Thyroid gland (tissue), 4 donors: ENCODE measurements around the gene AKT1S1. TPM values are rescaled to one million over a fixed set of nuclear protein-coding genes. Genes with fewer than 3 reads are reported as not detected.

Source experiments
- DNase-seq, 2 donors: peaks; one replicate each; pipeline ENCODE4 v3.0.0-alpha.2; 2019
- H3K27ac ChIP-seq, 3 donors: fragments of 200-600 bp; sonication (generic); 1 replicate in 2 of 3; 2 replicates in 1 of 3; pipeline ENCODE4 v1.5.1; 2016 to 2019; ENCODE audit warnings: mild to moderate bottlenecking in 1 of 3, moderate library complexity in 1 of 3
- H3K27me3 ChIP-seq: fragments of 200-600 bp; sonication (generic); one replicate; pipeline ENCODE4 v1.5.1; 2019
- H3K36me3 ChIP-seq, 2 donors: fragments of 200-600 bp; sonication (generic); one replicate each; pipeline ENCODE4 v1.5.1; 2016 to 2019
- H3K4me1 ChIP-seq, 2 donors: fragments of 200-600 bp; sonication (generic); one replicate each; pipeline ENCODE4 v1.5.1; 2017 to 2019
- H3K4me3 ChIP-seq, 3 donors: fragments of 200-600 bp; sonication (generic); replicated peaks in 1 of 3; 1 replicate in 2 of 3; 2 replicates in 1 of 3; pipeline ENCODE4 v1.5.1; 2016; ENCODE audit warnings: mild to moderate bottlenecking in 1 of 3
- H3K9me3 ChIP-seq: fragments of 200-600 bp; sonication (generic); one replicate; pipeline ENCODE4 v1.5.1; 2017
- POLR2A ChIP-seq, 2 donors: fragments of 450-650 bp; IDR thresholded peaks; one replicate each; pipeline ENCODE4 v1.6.1; 2017; ENCODE audit warnings: antibody characterized with exemption in 2 of 2, mild to moderate bottlenecking in 2 of 2, moderate library complexity in 1 of 2
- WGBS, 2 donors: methylation state at CpG; one replicate each; pipeline ENCODE4 v1.1.5; 2017; 5-methylcytosine and 5-hydroxymethylcytosine counted together
- intact Hi-C: fragments of 100-400 bp; cut with DNase I; formaldehyde crosslinking; loops from one replicate; pipeline ENCODE4 v1.15.1; 2023
- total RNA-seq, 4 donors: library from RNA; depleted of rRNA; stranded (reverse); fragments of >200 nt; gene quantifications; one replicate each; pipeline ENCODE4 v1.2.3, GENCODE V29; 2016
- TF ChIP-seq, protein P1 (sequence below), 6 experiments: fragments of 200-600 bp in 3 of 6; fragments of 450-650 bp in 3 of 6; sonication (generic) in 3 of 6; IDR thresholded peaks; one replicate each; pipeline ENCODE4 v1.5.1; 2016 to 2019; ENCODE audit warnings: antibody characterized with exemption in 6 of 6, mild to moderate bottlenecking in 2 of 6, inconsistent platforms in 1 of 6, moderate library complexity in 1 of 6

Gene AKT1S1
- total RNA-seq, 4 donors from 2014 or later: 16.7 to 26.0 (median 21.5) TPM

DNA sequence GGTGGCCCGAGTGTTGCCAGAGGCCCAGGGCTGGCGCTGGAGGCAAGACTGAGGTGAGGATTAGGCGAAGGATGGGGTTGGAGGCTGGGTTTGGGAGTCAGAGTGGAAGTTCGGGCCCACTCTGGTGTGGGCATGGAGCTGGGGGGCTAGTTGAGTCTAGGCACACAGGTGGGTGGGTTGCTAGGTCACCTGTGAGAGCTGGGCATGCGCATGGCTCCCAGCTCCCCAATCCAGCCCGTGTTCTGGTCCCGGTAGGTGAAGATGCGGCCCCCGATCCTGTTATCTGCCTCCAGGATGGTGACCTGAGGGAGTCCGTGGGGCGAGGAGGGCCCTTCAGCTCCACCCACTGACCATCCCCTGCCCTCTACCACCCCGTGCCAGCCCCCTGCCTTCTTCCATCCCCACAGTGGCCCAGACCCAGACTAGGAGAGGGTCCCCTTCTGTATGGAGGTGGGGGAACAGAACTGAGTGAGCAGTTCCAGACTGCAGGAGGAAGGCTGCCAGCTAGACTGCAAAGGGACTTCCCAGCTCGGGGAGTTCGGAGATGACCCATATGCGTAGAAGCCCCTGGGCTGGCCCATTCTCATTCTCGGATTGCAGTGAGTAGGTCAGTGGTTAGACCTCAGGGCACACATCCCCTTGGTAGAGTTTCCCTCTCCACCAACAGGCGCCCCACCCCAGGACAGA is 17.9 kb upstream of the AKT1S1 start:
- no peak overlapping the region for H3K27ac ChIP-seq
- intact Hi-C loops: no loop called here
- no peaks in the 10 kb centered on the region for H3K9me3 ChIP-seq
- H3K4me3 ChIP-seq: no peak overlapping the region
- TF ChIP-seq, protein P1, sequence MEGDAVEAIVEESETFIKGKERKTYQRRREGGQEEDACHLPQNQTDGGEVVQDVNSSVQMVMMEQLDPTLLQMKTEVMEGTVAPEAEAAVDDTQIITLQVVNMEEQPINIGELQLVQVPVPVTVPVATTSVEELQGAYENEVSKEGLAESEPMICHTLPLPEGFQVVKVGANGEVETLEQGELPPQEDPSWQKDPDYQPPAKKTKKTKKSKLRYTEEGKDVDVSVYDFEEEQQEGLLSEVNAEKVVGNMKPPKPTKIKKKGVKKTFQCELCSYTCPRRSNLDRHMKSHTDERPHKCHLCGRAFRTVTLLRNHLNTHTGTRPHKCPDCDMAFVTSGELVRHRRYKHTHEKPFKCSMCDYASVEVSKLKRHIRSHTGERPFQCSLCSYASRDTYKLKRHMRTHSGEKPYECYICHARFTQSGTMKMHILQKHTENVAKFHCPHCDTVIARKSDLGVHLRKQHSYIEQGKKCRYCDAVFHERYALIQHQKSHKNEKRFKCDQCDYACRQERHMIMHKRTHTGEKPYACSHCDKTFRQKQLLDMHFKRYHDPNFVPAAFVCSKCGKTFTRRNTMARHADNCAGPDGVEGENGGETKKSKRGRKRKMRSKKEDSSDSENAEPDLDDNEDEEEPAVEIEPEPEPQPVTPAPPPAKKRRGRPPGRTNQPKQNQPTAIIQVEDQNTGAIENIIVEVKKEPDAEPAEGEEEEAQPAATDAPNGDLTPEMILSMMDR (IDR thresholded peaks at IDR 0.05): no peak
- no peak for TF ChIP-seq POLR2A (IDR thresholded peaks at IDR 0.05)
- 85 to 86% methylated on average over 7 to 16 of the region's 17 CpGs for WGBS, 2 donors
- H3K27me3 ChIP-seq: no peaks in the 10 kb centered on the region
- no peak for DNase-seq
- no peaks in the 10 kb centered on the region for H3K36me3 ChIP-seq
- peaks cover 5 to 17% of the 10 kb centered on the region in 2 donors for H3K4me1 ChIP-seq

GRCh38 chr19:49894011-49894664 is 17.0 kb upstream of the AKT1S1 start:
- Histone ChIP-seq H3K4me3 (no peak overlapping the region), H3K36me3 (no peaks in the 10 kb centered on the region), H3K4me1 (peaks cover 5 to 23% of the 10 kb centered on the region in 2 donors), H3K9me3 (no peaks in the 10 kb centered on the region), H3K27ac (no peak overlapping the region), H3K27me3 (no peaks in the 10 kb centered on the region)
- WGBS, 2 donors: 93 to 94% methylated on average over 18 of the region's 18 CpGs
- TF ChIP-seq, protein P1 (IDR thresholded peaks at IDR 0.05): no peak
- no peak for TF ChIP-seq POLR2A (IDR thresholded peaks at IDR 0.05)
- DNase-seq: no peak
- intact Hi-C loops: no loop called here

- Histone ChIP-seq H3K4me1 (peaks cover 5 to 23% of the 10 kb centered on the region in 2 donors), H3K9me3 (no peaks in the 10 kb centered on the region), H3K36me3 (no peaks in the 10 kb centered on the region), H3K4me3 (no peak overlapping the region), H3K27me3 (no peaks in the 10 kb centered on the region), H3K27ac (no peak overlapping the region)
- TF ChIP-seq POLR2A (IDR thresholded peaks at IDR 0.05): no peak
- TF ChIP-seq, protein P1 (IDR thresholded peaks at IDR 0.05): no peak
- WGBS, 2 donors: 78 to 86% methylated on average over 1 of the region's 1 CpG
- no peak for DNase-seq
- intact Hi-C loops: no loop called here
Observed at GRCh38 chr19:49892716-49893115, 15.6 kb upstream of the AKT1S1 start.

DNA sequence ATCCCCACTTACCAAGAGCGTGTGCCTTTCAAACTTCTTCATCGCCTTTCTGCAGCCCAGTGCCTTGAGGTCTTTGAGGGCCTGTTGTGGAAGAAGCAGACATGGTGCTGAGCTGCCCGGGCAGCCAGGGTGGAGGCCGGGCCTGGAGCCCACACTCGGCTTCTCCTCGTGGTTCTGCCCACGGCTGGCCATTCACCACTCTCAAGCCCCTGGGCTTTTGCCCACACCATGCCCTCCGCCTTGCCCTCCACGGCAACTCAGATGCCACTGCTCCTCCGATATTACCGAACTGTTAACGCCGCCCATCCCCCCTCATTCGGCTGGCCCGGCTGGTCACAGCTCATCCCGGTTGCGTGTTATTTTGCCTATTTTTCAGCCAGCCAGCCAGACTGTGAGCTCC is 14.2 kb upstream of the AKT1S1 start:
- no peaks in the 10 kb centered on the region for H3K9me3 ChIP-seq
- no peaks in the 10 kb centered on the region for H3K27me3 ChIP-seq
- intact Hi-C loops: no loop called here
- H3K27ac ChIP-seq: no peak overlapping the region
- no peak for TF ChIP-seq POLR2A (IDR thresholded peaks at IDR 0.05)
- TF ChIP-seq, protein P1 (IDR thresholded peaks at IDR 0.05): no peak
- no peak overlapping the region for H3K4me3 ChIP-seq
- WGBS, 2 donors: 83 to 85% methylated on average over 17 of the region's 17 CpGs
- peaks cover 5 to 12% of the 10 kb centered on the region in 2 donors for H3K4me1 ChIP-seq
- DNase-seq: no peak
- peaks cover 0 to 1% of the 10 kb centered on the region in 2 donors for H3K36me3 ChIP-seq
